ENCODE data around the gene EFCAB10.
"Not testable (repeated sequence)": the region's sequence is repeated elsewhere in the genome, so short reads cannot be mapped to it uniquely, and the experiment has no call there.

DNA sequence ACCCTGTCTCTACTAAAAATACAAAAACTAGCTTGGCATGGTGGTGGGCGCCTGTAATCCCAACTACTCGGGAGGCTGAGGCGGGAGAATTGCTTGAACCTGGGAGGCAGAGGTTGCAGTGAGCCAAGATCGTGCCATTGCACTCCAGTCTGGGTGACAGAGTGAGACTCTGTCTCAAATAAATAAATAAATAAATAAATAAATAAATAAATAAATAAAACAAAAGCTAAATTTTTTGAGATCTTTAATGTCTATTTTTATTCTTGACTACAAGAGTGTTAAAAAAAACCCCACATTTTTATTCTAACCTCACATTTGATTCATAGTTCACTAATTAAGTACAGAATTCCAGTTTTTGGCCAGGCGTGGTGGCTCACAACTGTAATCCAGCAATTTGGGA lies 53.6 kb downstream of the EFCAB10 start:
- not testable (repeated sequence) for TF ChIP-seq POLR2AphosphoS5 (IDR thresholded peaks at IDR 0.05; ENCODE audit: low read depth, low read length); RAD21 (IDR thresholded peaks at IDR 0.05; ENCODE audit: low read length); NFIC (IDR thresholded peaks at IDR 0.05; ENCODE audit: borderline replicate concordance); CTCF (IDR thresholded peaks at IDR 0.05)

Data from SK-N-SH (cell line).